Ovary (tissue), 9 donors: Measurements from ENCODE around the gene CDCA3. TPM values are rescaled to one million over a fixed set of nuclear protein-coding genes. Genes with fewer than 3 reads are reported as not detected.
"Not testable (repeated sequence)": the region's sequence is repeated elsewhere in the genome, so short reads cannot be mapped to it uniquely, and the experiment has no call there.

ENCODE experiments used
- DNase-seq, 5 donors: peaks; one replicate each; pipeline ENCODE4 v3.0.0-alpha.2; 2019 to 2020
- H3K27ac ChIP-seq, 2 donors: fragments of 200-600 bp; one replicate each; pipeline versions ENCODE4 v1.5.1 to v1.8.0; 2019 to 2022
- H3K27me3 ChIP-seq: fragments of 200-600 bp; one replicate; pipeline ENCODE4 v1.8.0; 2022
- H3K36me3 ChIP-seq: fragments of 200-600 bp; sonication (generic); one replicate; pipeline ENCODE4 v1.5.1; 2019
- H3K4me1 ChIP-seq: one replicate; pipeline ENCODE4 v1.8.1; 2013; ENCODE audit warnings: mild to moderate bottlenecking, moderate library complexity; ENCODE audit not compliant: insufficient read depth
- H3K4me3 ChIP-seq: fragments of 200-600 bp; sonication (generic); one replicate; pipeline ENCODE4 v1.5.1; 2017
- H3K9me3 ChIP-seq, 2 donors: fragments of 200-600 bp in 1 of 2; sonication (generic) in 1 of 2; one replicate each; pipeline versions ENCODE4 v1.5.1 to v1.8.1; 2013 to 2019; ENCODE audit warnings: mild to moderate bottlenecking in 1 of 2, moderate library complexity in 1 of 2
- EP300 ChIP-seq: sonication (generic); formaldehyde crosslinking; IDR thresholded peaks from one replicate; pipeline ENCODE4 v1.6.1; 2017; ENCODE audit warnings: antibody characterized with exemption
- POLR2A ChIP-seq: fragments of 450-650 bp; IDR thresholded peaks from one replicate; pipeline ENCODE4 v1.6.1; 2017; ENCODE audit warnings: antibody characterized with exemption, mild to moderate bottlenecking, moderate library complexity
- WGBS, 3 donors: extraction: QIAGEN DNeasy Blood & Tissue Kit in 1 of 3; methylation state at CpG; one replicate each; pipeline versions ENCODE4 v1.1.5 to v1.1.7; 2013 to 2017; 5-methylcytosine and 5-hydroxymethylcytosine counted together
- intact Hi-C, 4 donors: fragments of 100-400 bp; cut with DNase I; formaldehyde crosslinking; loops; one replicate each; pipeline versions ENCODE4 v1.11.0 to v1.15.1; 2022 to 2023
- polyA plus RNA-seq, 2 donors: library from polyadenylated mRNA; stranded (reverse); fragments of 200-250 nt in 1 of 2; fragments of 350-450 nt in 1 of 2; fragmentation: Illumina TruSeq in 1 of 2; extraction: RNeasy Lipid Tissue Mini Kit (QIAGEN cat#74804) in 1 of 2; gene quantifications; one replicate each; pipeline ENCODE4 v1.2.3, GENCODE V29; 2013 to 2014
- total RNA-seq, 7 donors: library from RNA; depleted of rRNA in 2 of 7; stranded (reverse); fragments of >200 nt in 2 of 7; fragmentation: NEBNext Ultra II Directional in 3 of 7; extraction: Animal tissue kit (Norgen Biotek cat#: 25700) in 3 of 7; gene quantifications; one replicate each; pipeline versions ENCODE4 v1.1.0 to v1.2.4, GENCODE V29; 2016 to 2023
- TF ChIP-seq, protein P1 (sequence below), 3 donors: fragments of 450-650 bp in 2 of 3; fragments of 200-600 bp in 1 of 3; IDR thresholded peaks; one replicate each; pipeline versions ENCODE4 v1.5.1 to v1.8.0; 2016 to 2022; ENCODE audit warnings: antibody characterized with exemption in 3 of 3, mild to moderate bottlenecking in 1 of 3
- donor health status: DM: no; HTN: no; CAD: no; lungs with moderate emphysema.
- donor health status: DM: no; HTN: no; CAD: no.
- donor health status: Bipolar disorder and iron deficiency.
- donor health status: DM: yes; HTN: yes; CAD: no.
- donor health status: DM: no; HTN: no; CAD: no.
- donor health status: DM: yes; HTN: yes; CAD: no.

Gene CDCA3
- total and polyA plus RNA-seq, 9 donors = 0.18 to 1.6 (median 0.74) TPM

DNA sequence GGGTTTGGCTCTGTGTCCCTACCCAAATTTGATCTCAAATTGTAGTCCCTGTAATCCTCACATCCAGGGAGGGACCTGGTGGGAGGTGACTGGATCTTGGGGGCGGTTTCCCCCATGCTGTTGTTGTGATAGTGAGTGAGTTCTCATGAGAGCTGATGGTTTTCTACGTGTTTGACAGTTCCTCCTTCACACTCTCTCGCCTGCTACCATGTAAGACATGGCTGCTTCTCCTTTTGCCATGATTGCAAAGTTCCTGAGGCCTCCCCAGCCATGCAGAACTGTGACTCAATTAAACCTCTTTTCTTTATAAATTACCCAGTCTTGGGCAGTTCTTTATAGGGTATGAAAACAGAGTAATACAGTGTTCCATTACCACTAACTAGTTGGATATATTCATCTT, 43.2 kb upstream of the CDCA3 start:
- Histone ChIP-seq H3K27me3 (no peaks in the 10 kb centered on the region), H3K36me3 (no peaks in the 10 kb centered on the region), H3K4me1 (peaks cover 2% of the 10 kb centered on the region), H3K27ac (no peak overlapping the region), H3K9me3 (no peaks in the 10 kb centered on the region), H3K4me3 (no peak overlapping the region)
- DNase-seq = no peak
- intact Hi-C loops = loop anchor here in 1 of 4 donors (5.0 kb wide), 1 partner anchor 577 kb away; no protein-coding TSS in a partner anchor
- 82 to 88% (median 88%) methylated on average over 3 of the region's 3 CpGs for WGBS, 3 donors
- TF ChIP-seq, protein P1, sequence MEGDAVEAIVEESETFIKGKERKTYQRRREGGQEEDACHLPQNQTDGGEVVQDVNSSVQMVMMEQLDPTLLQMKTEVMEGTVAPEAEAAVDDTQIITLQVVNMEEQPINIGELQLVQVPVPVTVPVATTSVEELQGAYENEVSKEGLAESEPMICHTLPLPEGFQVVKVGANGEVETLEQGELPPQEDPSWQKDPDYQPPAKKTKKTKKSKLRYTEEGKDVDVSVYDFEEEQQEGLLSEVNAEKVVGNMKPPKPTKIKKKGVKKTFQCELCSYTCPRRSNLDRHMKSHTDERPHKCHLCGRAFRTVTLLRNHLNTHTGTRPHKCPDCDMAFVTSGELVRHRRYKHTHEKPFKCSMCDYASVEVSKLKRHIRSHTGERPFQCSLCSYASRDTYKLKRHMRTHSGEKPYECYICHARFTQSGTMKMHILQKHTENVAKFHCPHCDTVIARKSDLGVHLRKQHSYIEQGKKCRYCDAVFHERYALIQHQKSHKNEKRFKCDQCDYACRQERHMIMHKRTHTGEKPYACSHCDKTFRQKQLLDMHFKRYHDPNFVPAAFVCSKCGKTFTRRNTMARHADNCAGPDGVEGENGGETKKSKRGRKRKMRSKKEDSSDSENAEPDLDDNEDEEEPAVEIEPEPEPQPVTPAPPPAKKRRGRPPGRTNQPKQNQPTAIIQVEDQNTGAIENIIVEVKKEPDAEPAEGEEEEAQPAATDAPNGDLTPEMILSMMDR (IDR thresholded peaks at IDR 0.05) = no peak
- TF ChIP-seq EP300 = no peak
- TF ChIP-seq POLR2A = no peak

DNA sequence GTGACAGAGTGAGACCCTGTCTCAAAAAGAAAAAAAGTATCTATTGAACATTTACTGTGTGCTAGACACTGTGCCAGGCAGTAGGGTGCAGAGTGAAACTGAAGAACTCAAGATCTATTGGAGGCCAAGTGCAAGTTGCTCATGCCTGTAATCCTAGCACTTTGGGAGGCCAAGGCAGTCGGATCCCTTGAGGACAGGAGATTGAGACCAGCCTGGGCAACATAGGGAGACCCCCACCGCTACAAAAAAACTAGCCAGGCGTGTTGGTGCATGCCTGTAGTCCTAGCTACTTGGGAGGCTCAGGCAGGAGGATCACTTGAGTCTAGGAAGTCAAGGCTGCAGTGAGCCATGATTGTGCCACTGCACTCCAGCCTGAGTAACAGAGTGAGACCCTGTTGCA, 41.6 kb upstream of the CDCA3 start:
- 89 to 100% (median 97%) methylated on average over 3 of the region's 3 CpGs for WGBS, 3 donors

DNA sequence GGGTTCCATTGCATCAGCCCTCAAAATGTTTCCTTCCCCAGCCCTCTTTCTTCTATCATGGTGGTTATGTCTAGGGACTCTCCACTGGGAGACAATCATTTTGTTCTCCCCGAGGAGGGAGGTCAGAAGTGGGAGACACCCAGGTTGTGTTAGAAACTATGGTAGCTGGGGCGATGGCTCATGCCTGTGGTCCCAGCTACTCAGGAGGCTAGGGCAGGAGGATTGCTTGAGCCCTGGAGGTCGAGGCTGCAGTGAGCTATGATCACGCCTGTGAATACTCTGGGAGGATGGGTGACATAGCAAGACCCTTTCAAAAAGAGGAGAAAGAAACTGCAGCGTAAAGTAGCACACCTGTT, 40.5 kb upstream of the CDCA3 start:
- no peaks in the 10 kb centered on the region for H3K36me3 ChIP-seq
- H3K4me1 ChIP-seq = peaks cover 2% of the 10 kb centered on the region
- H3K4me3 ChIP-seq = peak overlapping the region; percentile 47
- no peaks in the 10 kb centered on the region for H3K9me3 ChIP-seq
- TF ChIP-seq POLR2A = no peak
- H3K27ac ChIP-seq = peak overlapping the region; percentile 40 to 58
- intact Hi-C loops = loop anchor here in 1 of 4 donors (2.0 to 5.0 kb wide), 2 partner anchors 19 to 574 kb away; partner anchors contain the start of gene SPSB2
- WGBS, 3 donors = 66 to 76% (median 72%) methylated on average over 5 of the region's 5 CpGs
- DNase-seq = peak in 1 of 5 donors; percentile 35
- H3K27me3 ChIP-seq = no peaks in the 10 kb centered on the region

More for the DNA sequence above, 41.6 kb upstream of the CDCA3 start:
- peak in 1 of 5 donors; percentile 13 for DNase-seq
- intact Hi-C loops = loop anchor here in 1 of 4 donors (5.0 kb wide), 1 partner anchor 575 kb away; no protein-coding TSS in a partner anchor
- not testable (repeated sequence) for H3K4me3 ChIP-seq, H3K4me1 ChIP-seq, H3K9me3 ChIP-seq, H3K27me3 ChIP-seq, H3K36me3 ChIP-seq, H3K27ac ChIP-seq

DNA sequence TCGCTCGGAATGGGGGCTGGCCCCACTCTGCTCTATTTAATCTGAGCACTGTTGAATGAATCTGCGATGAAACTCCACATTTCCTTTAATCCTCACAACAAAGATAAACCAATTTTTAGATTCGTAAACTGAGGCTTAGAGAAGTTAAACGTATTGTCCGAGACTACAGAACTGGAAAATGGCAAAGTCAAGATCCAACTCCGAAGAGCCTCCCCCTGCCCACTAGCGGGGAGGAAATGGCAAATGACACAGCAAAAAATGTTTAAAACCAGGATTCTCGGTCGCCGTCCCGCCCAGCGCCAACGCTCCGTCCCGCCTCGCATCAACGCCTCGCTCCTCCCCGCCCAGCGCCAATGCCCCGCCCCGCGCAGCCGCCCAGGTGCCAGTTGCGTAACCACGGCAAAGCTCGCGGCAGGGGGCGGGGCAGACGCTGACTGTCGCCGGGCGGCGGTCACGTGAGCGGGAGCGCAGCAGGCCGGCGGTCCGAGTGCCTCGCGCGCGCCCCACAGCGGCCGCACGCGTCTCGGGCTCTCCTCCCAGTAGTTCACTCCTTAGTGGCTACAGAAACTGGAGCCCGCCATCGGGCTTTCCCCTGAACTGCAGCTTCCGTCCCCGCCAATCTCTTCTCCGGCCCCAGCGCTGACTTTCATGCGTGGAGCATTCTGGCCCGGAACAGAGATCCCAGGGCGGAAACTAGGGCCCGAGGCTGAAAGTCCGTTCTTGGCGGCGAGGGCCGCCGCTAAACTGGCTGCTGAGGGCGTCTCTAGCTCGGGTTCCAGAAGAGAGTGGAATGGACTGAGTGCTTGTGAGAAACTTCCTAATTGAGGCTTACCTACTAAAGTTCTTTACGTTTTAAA, 39.9 kb upstream of the CDCA3 start:
- DNase-seq = peak; percentile 98 to 99 (median 99)
- Histone ChIP-seq H3K4me3 (peak overlapping the region; percentile 47), H3K27me3 (no peaks in the 10 kb centered on the region), H3K36me3 (no peaks in the 10 kb centered on the region), H3K27ac (peak overlapping the region; percentile 40 to 60), H3K9me3 (no peaks in the 10 kb centered on the region), H3K4me1 (peaks cover 2% of the 10 kb centered on the region)
- TF ChIP-seq, protein P1 (IDR thresholded peaks at IDR 0.05) = peak; percentile 94 to 98 (median 97)
- peak; percentile 73 for TF ChIP-seq POLR2A
- TF ChIP-seq EP300 = peak; percentile 66
- intact Hi-C loops = loop anchor here in 1 of 4 donors (2.0 to 5.0 kb wide), 2 partner anchors 18 to 574 kb away; partner anchors contain the start of gene SPSB2
- WGBS, 3 donors = 1% methylated on average over 62 to 68 of the region's 68 CpGs

DNA sequence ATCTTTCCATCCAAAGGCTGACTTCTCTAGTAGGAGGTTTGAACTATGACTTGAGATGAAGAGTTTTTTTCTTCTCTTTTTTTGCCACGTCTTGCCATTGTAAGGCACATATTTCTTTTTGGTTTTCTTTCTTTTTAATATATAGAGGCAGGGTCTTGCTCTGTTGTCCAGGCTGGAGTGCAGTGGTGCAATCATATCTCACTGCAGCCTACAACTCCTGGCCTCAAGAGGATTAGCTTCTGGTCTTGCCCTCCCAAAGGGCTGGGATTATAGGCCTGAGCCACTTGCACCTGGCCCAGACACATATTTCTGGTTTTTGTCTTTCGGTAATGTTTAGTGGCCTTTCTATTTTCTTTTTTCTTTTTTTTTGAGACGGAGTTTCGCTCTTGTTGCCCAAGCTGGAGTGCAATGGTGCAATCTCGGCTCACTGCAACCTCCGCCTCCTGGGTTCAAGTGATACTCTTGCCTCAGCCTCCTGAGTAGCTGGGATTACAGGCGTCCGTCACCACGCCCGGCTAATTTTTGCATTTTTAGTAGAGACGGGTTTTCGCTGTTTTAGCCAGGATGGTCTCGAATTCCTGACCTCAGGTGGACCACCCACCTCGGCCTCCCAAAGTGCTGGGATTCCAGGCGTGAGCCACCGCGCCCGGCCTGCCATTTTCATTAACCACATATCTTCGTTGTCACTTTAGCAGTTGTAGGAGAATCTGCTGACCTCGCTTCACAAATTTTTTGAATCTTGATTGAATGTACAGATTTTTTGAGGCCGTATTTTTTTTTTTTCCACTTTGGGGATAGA, 38.9 kb upstream of the CDCA3 start:
- not testable (repeated sequence) for H3K27me3 ChIP-seq, H3K4me3 ChIP-seq, H3K4me1 ChIP-seq, H3K36me3 ChIP-seq, H3K9me3 ChIP-seq
- intact Hi-C loops = loop anchor here in 1 of 4 donors (2.0 to 5.0 kb wide), 2 partner anchors 17 to 573 kb away; partner anchors contain the start of gene SPSB2
- 94 to 97% (median 95%) methylated on average over 21 of the region's 21 CpGs for WGBS, 3 donors
- peak in 3 of 5 donors; percentile 50 for DNase-seq
- H3K27ac ChIP-seq = peak overlapping the region in 1 of 2 donors; percentile 60

DNA sequence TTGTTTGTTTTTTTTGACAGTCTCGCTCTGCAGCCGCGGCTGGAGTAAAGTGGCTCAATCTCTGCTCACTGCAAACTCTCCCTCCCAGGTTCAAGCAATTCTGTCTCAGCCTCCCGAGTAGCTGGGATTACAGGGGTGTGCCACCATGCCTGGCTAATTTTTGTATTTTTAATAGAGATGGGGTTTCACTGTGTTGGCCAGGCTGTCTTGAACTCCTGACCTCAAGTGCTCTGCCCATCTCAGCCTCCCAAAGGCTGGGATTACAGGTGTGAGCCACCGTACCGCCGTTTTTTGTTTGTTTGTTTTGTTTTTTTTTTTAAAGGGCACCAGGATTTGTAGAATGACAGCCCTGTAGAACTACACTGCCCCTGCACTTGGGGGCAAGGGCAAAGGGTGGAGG, 37.7 kb upstream of the CDCA3 start:
- H3K4me1 ChIP-seq, H3K27ac ChIP-seq, H3K4me3 ChIP-seq, H3K36me3 ChIP-seq, H3K9me3 ChIP-seq, H3K27me3 ChIP-seq, intact Hi-C loops: not testable (repeated sequence)
- WGBS, 3 donors = 69 to 79% (median 71%) methylated on average over 7 of the region's 7 CpGs
- peak in 1 of 5 donors; percentile 9 for DNase-seq
